WTC11 (cell line): ENCODE data around the gene GPR150. TPM values are rescaled to one million over a fixed set of nuclear protein-coding genes. Genes with fewer than 3 reads are reported as not detected.

ENCODE experiments used
- CBFB ChIP-seq: sonication (generic); formaldehyde crosslinking; IDR thresholded peaks from 2 replicates; pipeline ENCODE4 v1.8.1; 2022; ENCODE audit warnings: mild to moderate bottlenecking, low read depth, missing genetic modification reagents
- CREB1 ChIP-seq: sonication (generic); formaldehyde crosslinking; IDR thresholded peaks from 2 replicates; pipeline ENCODE4 v1.8.0; 2023; ENCODE audit warnings: mild to moderate bottlenecking, missing genetic modification reagents
- E2F1 ChIP-seq: sonication (generic); formaldehyde crosslinking; IDR thresholded peaks from 2 replicates; pipeline ENCODE4 v1.8.0; 2022; ENCODE audit warnings: mild to moderate bottlenecking, missing genetic modification reagents
- E2F4 ChIP-seq: sonication (generic); formaldehyde crosslinking; IDR thresholded peaks from 2 replicates; pipeline ENCODE4 v1.8.1; 2022; ENCODE audit warnings: low read depth, mild to moderate bottlenecking, moderate library complexity, missing genetic modification reagents, borderline replicate concordance
- ESRRA ChIP-seq: sonication (generic); formaldehyde crosslinking; IDR thresholded peaks from 2 replicates; pipeline ENCODE4 v1.8.1; 2022; ENCODE audit warnings: mild to moderate bottlenecking, missing genetic modification reagents, borderline replicate concordance
- GTF2I ChIP-seq: fragments of 250-450 bp; sonication (Bioruptor Pico); conservative IDR thresholded peaks from 2 replicates; pipeline ENCODE4 v1.4.0; 2021; ENCODE audit warnings: mild to moderate bottlenecking
- MLX ChIP-seq: sonication (generic); formaldehyde crosslinking; IDR thresholded peaks from 2 replicates; pipeline ENCODE4 v1.8.1; 2023; ENCODE audit warnings: mild to moderate bottlenecking, missing genetic modification reagents, moderate library complexity
- MXD4 ChIP-seq: fragments of 250-450 bp; sonication (Bioruptor Pico); IDR thresholded peaks from 2 replicates; pipeline ENCODE4 v1.8.0; 2021; ENCODE audit warnings: mild to moderate bottlenecking, moderate library complexity, borderline replicate concordance
- OVOL2 ChIP-seq: fragments of 250-450 bp; sonication (Bioruptor Pico); IDR thresholded peaks from 2 replicates; pipeline ENCODE4 v1.9.0; 2021; ENCODE audit warnings: mild to moderate bottlenecking, borderline replicate concordance
- PRDM15 ChIP-seq: sonication (generic); formaldehyde crosslinking; IDR thresholded peaks from 2 replicates; pipeline ENCODE4 v1.8.0; 2022; ENCODE audit warnings: missing genetic modification reagents
- RORB ChIP-seq: fragments of 250-450 bp; sonication (Bioruptor Pico); IDR thresholded peaks from 2 replicates; pipeline ENCODE4 v1.9.0; 2021; ENCODE audit warnings: mild to moderate bottlenecking
- SMAD4 ChIP-seq: sonication (generic); formaldehyde crosslinking; IDR thresholded peaks from 2 replicates; pipeline ENCODE4 v1.8.0; 2022; ENCODE audit warnings: mild to moderate bottlenecking, missing genetic modification reagents
- SP1 ChIP-seq: sonication (generic); formaldehyde crosslinking; conservative IDR thresholded peaks from 2 replicates; pipeline ENCODE4 v1.8.1; 2022; ENCODE audit warnings: missing genetic modification reagents
- STAT6 ChIP-seq: sonication (generic); formaldehyde crosslinking; conservative IDR thresholded peaks from 2 replicates; pipeline ENCODE4 v1.8.1; 2023; ENCODE audit warnings: mild to moderate bottlenecking, low read depth, missing genetic modification reagents, moderate library complexity
- USF2 ChIP-seq: sonication (generic); formaldehyde crosslinking; IDR thresholded peaks from 2 replicates; pipeline ENCODE4 v1.8.1; 2023; ENCODE audit warnings: mild to moderate bottlenecking, missing genetic modification reagents, moderate library complexity
- ZBTB43 ChIP-seq: sonication (generic); formaldehyde crosslinking; IDR thresholded peaks from 2 replicates; pipeline ENCODE4 v1.8.1; 2023; ENCODE audit warnings: mild to moderate bottlenecking, missing genetic modification reagents
- ZNF121 ChIP-seq: sonication (generic); formaldehyde crosslinking; IDR thresholded peaks from 2 replicates; pipeline ENCODE4 v1.8.0; 2023; ENCODE audit warnings: missing genetic modification reagents
- ZNF512 ChIP-seq: sonication (generic); formaldehyde crosslinking; IDR thresholded peaks from 2 replicates; pipeline ENCODE4 v1.8.1; 2022; ENCODE audit warnings: missing genetic modification reagents, borderline replicate concordance
- ZNF532 ChIP-seq: fragments of 250-450 bp; sonication (Bioruptor Pico); IDR thresholded peaks from 2 replicates; pipeline ENCODE4 v1.9.0; 2021; ENCODE audit warnings: mild to moderate bottlenecking, borderline replicate concordance
- total RNA-seq: library from RNA; stranded (reverse); gene quantifications from 3 replicates; pipeline ENCODE4 v1.2.3, GENCODE V29; 2021

The GPR150 gene
- total RNA-seq, 1 experiment from 2014 or later, result 0.13 TPM

- no peak for TF ChIP-seq GTF2I (CRISPR knock-in tag)
- TF ChIP-seq USF2, result 0 out of 2 replicates have a peak, but pooled peaks have one; percentile 19
- TF ChIP-seq ZNF121 (CRISPR knock-in tag), result no peak
- TF ChIP-seq ZNF512 (CRISPR knock-in tag), result no peak
- TF ChIP-seq E2F4, result no peak
- no peak for TF ChIP-seq CREB1 (CRISPR knock-in tag)
- no peak for TF ChIP-seq ZNF532
- no peak for TF ChIP-seq RORB
- 0 out of 2 replicates have a peak, but pooled peaks have one; percentile 22 for TF ChIP-seq STAT6
- no peak for TF ChIP-seq MLX (CRISPR knock-in tag)
- TF ChIP-seq CBFB, result no peak
- no peak for TF ChIP-seq ZBTB43 (CRISPR knock-in tag)
- no peak for TF ChIP-seq SMAD4 (CRISPR knock-in tag)
- no peak for TF ChIP-seq MXD4 (CRISPR knock-in tag)
- TF ChIP-seq E2F1 (CRISPR knock-in tag), result no peak
- no peak for TF ChIP-seq OVOL2 (CRISPR knock-in tag)
- TF ChIP-seq SP1 (CRISPR knock-in tag), result no peak; the same call in none of the 2 replicates
- no peak for TF ChIP-seq PRDM15 (CRISPR knock-in tag)
- no peak; the same call in 1 of the 2 replicates for TF ChIP-seq ESRRA (CRISPR knock-in tag)
Observed at GRCh38 chr5:95620030-95620869, at the start of gene GPR150 (continued).
